ENCODE measurements around the gene DTHD1.

DNA sequence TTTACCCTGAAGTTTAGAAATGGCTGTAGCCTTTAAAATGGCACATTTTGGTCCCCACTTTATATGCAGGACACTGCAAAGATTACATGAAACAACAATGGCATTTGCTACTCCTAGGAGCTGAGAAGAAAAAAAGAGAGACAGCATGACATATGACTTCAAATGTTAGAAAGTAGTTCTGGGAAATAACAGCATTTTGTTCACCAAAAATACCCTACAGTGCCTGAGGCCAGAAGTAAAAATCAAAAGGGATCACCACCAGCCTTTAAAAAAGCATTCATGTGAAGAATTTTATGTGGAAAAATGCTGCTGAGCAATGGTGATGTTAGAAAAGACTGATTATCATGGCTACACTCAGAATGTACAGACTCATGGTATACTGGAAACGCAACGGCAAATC is 110.0 kb downstream of the DTHD1 start:
- TF ChIP-seq, protein P1, sequence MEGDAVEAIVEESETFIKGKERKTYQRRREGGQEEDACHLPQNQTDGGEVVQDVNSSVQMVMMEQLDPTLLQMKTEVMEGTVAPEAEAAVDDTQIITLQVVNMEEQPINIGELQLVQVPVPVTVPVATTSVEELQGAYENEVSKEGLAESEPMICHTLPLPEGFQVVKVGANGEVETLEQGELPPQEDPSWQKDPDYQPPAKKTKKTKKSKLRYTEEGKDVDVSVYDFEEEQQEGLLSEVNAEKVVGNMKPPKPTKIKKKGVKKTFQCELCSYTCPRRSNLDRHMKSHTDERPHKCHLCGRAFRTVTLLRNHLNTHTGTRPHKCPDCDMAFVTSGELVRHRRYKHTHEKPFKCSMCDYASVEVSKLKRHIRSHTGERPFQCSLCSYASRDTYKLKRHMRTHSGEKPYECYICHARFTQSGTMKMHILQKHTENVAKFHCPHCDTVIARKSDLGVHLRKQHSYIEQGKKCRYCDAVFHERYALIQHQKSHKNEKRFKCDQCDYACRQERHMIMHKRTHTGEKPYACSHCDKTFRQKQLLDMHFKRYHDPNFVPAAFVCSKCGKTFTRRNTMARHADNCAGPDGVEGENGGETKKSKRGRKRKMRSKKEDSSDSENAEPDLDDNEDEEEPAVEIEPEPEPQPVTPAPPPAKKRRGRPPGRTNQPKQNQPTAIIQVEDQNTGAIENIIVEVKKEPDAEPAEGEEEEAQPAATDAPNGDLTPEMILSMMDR (IDR thresholded peaks at IDR 0.05) = no peak
- TF ChIP-seq POLR2A (IDR thresholded peaks at IDR 0.05) = no peak
